ENCODE results near the gene ITGB8.
"Not testable (repeated sequence)": the region's sequence is repeated elsewhere in the genome, so short reads cannot be mapped to it uniquely, and the experiment has no call there.

Gene ITGB8

GRCh38 chr7:20383351-20383750 lies 52.7 kb downstream of the ITGB8 start:
- Histone ChIP-seq H2AFZ (ENCODE audit: low read depth, low read length) (no peak overlapping the region), H3K27me3 (ENCODE audit: insufficient read depth, low read length) (no peaks in the 10 kb centered on the region), H3K4me3 (ENCODE audit: low read length) (no peak overlapping the region), H3K9me3 (ENCODE audit: low read length) (no peaks in the 10 kb centered on the region), H3K36me3 (ENCODE audit: insufficient read depth, low read length) (peaks cover 93% of the 10 kb centered on the region), H3K4me1 (ENCODE audit: insufficient read depth, low read length) (peaks cover 10% of the 10 kb centered on the region)

- Histone ChIP-seq H2AFZ (ENCODE audit: low read depth, low read length) (no peak overlapping the region), H3K27me3 (ENCODE audit: insufficient read depth, low read length) (no peaks in the 10 kb centered on the region), H3K9me3 (ENCODE audit: low read length) (no peaks in the 10 kb centered on the region), H3K4me1 (ENCODE audit: insufficient read depth, low read length) (peaks cover 10% of the 10 kb centered on the region), H3K4me3 (ENCODE audit: low read length) (no peak overlapping the region), H3K36me3 (ENCODE audit: insufficient read depth, low read length) (peaks cover 87% of the 10 kb centered on the region)
Measured at GRCh38 chr7:20385126-20385525, 54.4 kb downstream of the ITGB8 start.

GRCh38 chr7:20388084-20388483 lies 57.4 kb downstream of the ITGB8 start:
- no peak overlapping the region for H3K4me3 ChIP-seq (ENCODE audit: low read length)
- H3K4me1 ChIP-seq (ENCODE audit: insufficient read depth, low read length), result peaks cover 10% of the 10 kb centered on the region
- no peak overlapping the region for H2AFZ ChIP-seq (ENCODE audit: low read depth, low read length)
- H3K9me3 ChIP-seq (ENCODE audit: low read length), result no peaks in the 10 kb centered on the region
- no peaks in the 10 kb centered on the region for H3K27me3 ChIP-seq (ENCODE audit: insufficient read depth, low read length)
- H3K36me3 ChIP-seq (ENCODE audit: insufficient read depth, low read length), result peaks cover 87% of the 10 kb centered on the region

- not testable (repeated sequence) for H2AFZ ChIP-seq (ENCODE audit: low read depth, low read length)
- H3K36me3 ChIP-seq (ENCODE audit: insufficient read depth, low read length), result peaks cover 87% of the 10 kb centered on the region
Measured at GRCh38 chr7:20389192-20389591, 58.5 kb downstream of the ITGB8 start.

GRCh38 chr7:20393021-20393610 lies 62.4 kb downstream of the ITGB8 start:
- no peaks in the 10 kb centered on the region for H3K9me3 ChIP-seq (ENCODE audit: low read length)
- no peaks in the 10 kb centered on the region for H3K4me1 ChIP-seq (ENCODE audit: insufficient read depth, low read length)
- no peak overlapping the region for H2AFZ ChIP-seq (ENCODE audit: low read depth, low read length)
- H3K27me3 ChIP-seq (ENCODE audit: insufficient read depth, low read length), result no peaks in the 10 kb centered on the region
- no peak overlapping the region for H3K4me3 ChIP-seq (ENCODE audit: low read length)
- peaks cover 87% of the 10 kb centered on the region for H3K36me3 ChIP-seq (ENCODE audit: insufficient read depth, low read length)

More at GRCh38 chr7:20389192-20389591, 58.5 kb downstream of the ITGB8 start:
- H3K9me3 ChIP-seq (ENCODE audit: low read length); H3K4me1 ChIP-seq (ENCODE audit: insufficient read depth, low read length); H3K27me3 ChIP-seq (ENCODE audit: insufficient read depth, low read length); H3K4me3 ChIP-seq (ENCODE audit: low read length): not testable (repeated sequence)

- H3K27me3 ChIP-seq (ENCODE audit: insufficient read depth, low read length), result no peaks in the 10 kb centered on the region
- H2AFZ ChIP-seq (ENCODE audit: low read depth, low read length), result no peak overlapping the region
- no peaks in the 10 kb centered on the region for H3K4me1 ChIP-seq (ENCODE audit: insufficient read depth, low read length)
- H3K9me3 ChIP-seq (ENCODE audit: low read length), result no peaks in the 10 kb centered on the region
- H3K36me3 ChIP-seq (ENCODE audit: insufficient read depth, low read length), result peaks cover 88% of the 10 kb centered on the region
- no peak overlapping the region for H3K4me3 ChIP-seq (ENCODE audit: low read length)
Measured at GRCh38 chr7:20393616-20394015, 62.9 kb downstream of the ITGB8 start.

GRCh38 chr7:20394284-20394683 lies 63.6 kb downstream of the ITGB8 start:
- no peaks in the 10 kb centered on the region for H3K9me3 ChIP-seq (ENCODE audit: low read length)
- peaks cover 93% of the 10 kb centered on the region for H3K36me3 ChIP-seq (ENCODE audit: insufficient read depth, low read length)

GRCh38 chr7:20395104-20395503 lies 64.4 kb downstream of the ITGB8 start:
- Histone ChIP-seq H3K4me1 (ENCODE audit: insufficient read depth, low read length) (no peaks in the 10 kb centered on the region), H3K27me3 (ENCODE audit: insufficient read depth, low read length) (no peaks in the 10 kb centered on the region), H3K9me3 (ENCODE audit: low read length) (no peaks in the 10 kb centered on the region), H2AFZ (ENCODE audit: low read depth, low read length) (no peak overlapping the region), H3K36me3 (ENCODE audit: insufficient read depth, low read length) (peaks cover 94% of the 10 kb centered on the region), H3K4me3 (ENCODE audit: low read length) (no peak overlapping the region)

More at GRCh38 chr7:20394284-20394683, 63.6 kb downstream of the ITGB8 start:
- Histone ChIP-seq H3K4me1 (ENCODE audit: insufficient read depth, low read length) (no peaks in the 10 kb centered on the region), H3K27me3 (ENCODE audit: insufficient read depth, low read length) (no peaks in the 10 kb centered on the region), H3K4me3 (ENCODE audit: low read length) (no peak overlapping the region), H2AFZ (ENCODE audit: low read depth, low read length) (no peak overlapping the region)

- H3K36me3 ChIP-seq (ENCODE audit: insufficient read depth, low read length), result peaks cover 96% of the 10 kb centered on the region
- H3K27me3 ChIP-seq (ENCODE audit: insufficient read depth, low read length), result no peaks in the 10 kb centered on the region
- no peaks in the 10 kb centered on the region for H3K4me1 ChIP-seq (ENCODE audit: insufficient read depth, low read length)
- no peaks in the 10 kb centered on the region for H3K9me3 ChIP-seq (ENCODE audit: low read length)
- no peak overlapping the region for H3K4me3 ChIP-seq (ENCODE audit: low read length)
- no peak overlapping the region for H2AFZ ChIP-seq (ENCODE audit: low read depth, low read length)
Measured at GRCh38 chr7:20395511-20395910, 64.8 kb downstream of the ITGB8 start.

- H3K9me3 ChIP-seq (ENCODE audit: low read length), result no peaks in the 10 kb centered on the region
- no peak overlapping the region for H3K4me3 ChIP-seq (ENCODE audit: low read length)
- peaks cover 33% of the 10 kb centered on the region for H3K4me1 ChIP-seq (ENCODE audit: insufficient read depth, low read length)
- H3K36me3 ChIP-seq (ENCODE audit: insufficient read depth, low read length), result peaks cover 68% of the 10 kb centered on the region
- H2AFZ ChIP-seq (ENCODE audit: low read depth, low read length), result no peak overlapping the region
- H3K27me3 ChIP-seq (ENCODE audit: insufficient read depth, low read length), result no peaks in the 10 kb centered on the region
Measured at GRCh38 chr7:20399521-20399920, 68.8 kb downstream of the ITGB8 start.

- no peak overlapping the region for H2AFZ ChIP-seq (ENCODE audit: low read depth, low read length)
- peaks cover 47% of the 10 kb centered on the region for H3K4me1 ChIP-seq (ENCODE audit: insufficient read depth, low read length)
- no peaks in the 10 kb centered on the region for H3K9me3 ChIP-seq (ENCODE audit: low read length)
- H3K4me3 ChIP-seq (ENCODE audit: low read length), result no peak overlapping the region
- peaks cover 65% of the 10 kb centered on the region for H3K36me3 ChIP-seq (ENCODE audit: insufficient read depth, low read length)
- no peaks in the 10 kb centered on the region for H3K27me3 ChIP-seq (ENCODE audit: insufficient read depth, low read length)
Measured at GRCh38 chr7:20401861-20402746, 71.4 kb downstream of the ITGB8 start.

- Histone ChIP-seq H3K27me3 (ENCODE audit: insufficient read depth, low read length) (no peaks in the 10 kb centered on the region), H3K4me3 (ENCODE audit: low read length) (no peak overlapping the region)
Measured at GRCh38 chr7:20402747-20403230, 72.1 kb downstream of the ITGB8 start.

GRCh38 chr7:20403331-20403730 lies 72.6 kb downstream of the ITGB8 start:
- H2AFZ ChIP-seq (ENCODE audit: low read depth, low read length), result no peak overlapping the region
- H3K4me1 ChIP-seq (ENCODE audit: insufficient read depth, low read length), result peaks cover 60% of the 10 kb centered on the region
- H3K4me3 ChIP-seq (ENCODE audit: low read length), result no peak overlapping the region
- H3K36me3 ChIP-seq (ENCODE audit: insufficient read depth, low read length), result peaks cover 58% of the 10 kb centered on the region
- H3K9me3 ChIP-seq (ENCODE audit: low read length), result no peaks in the 10 kb centered on the region
- no peaks in the 10 kb centered on the region for H3K27me3 ChIP-seq (ENCODE audit: insufficient read depth, low read length)

More at GRCh38 chr7:20402747-20403230, 72.1 kb downstream of the ITGB8 start:
- H2AFZ ChIP-seq (ENCODE audit: low read depth, low read length), result no peak overlapping the region
- H3K9me3 ChIP-seq (ENCODE audit: low read length), result no peaks in the 10 kb centered on the region
- H3K36me3 ChIP-seq (ENCODE audit: insufficient read depth, low read length), result peaks cover 63% of the 10 kb centered on the region
- H3K4me1 ChIP-seq (ENCODE audit: insufficient read depth, low read length), result peaks cover 54% of the 10 kb centered on the region
